ENCODE data around the gene GLT1D1. TPM values are rescaled to one million over a fixed set of nuclear protein-coding genes. Genes with fewer than 3 reads are reported as not detected.

The GLT1D1 gene
- total RNA-seq, 4 donors from 2014 or later, result not detected

DNA sequence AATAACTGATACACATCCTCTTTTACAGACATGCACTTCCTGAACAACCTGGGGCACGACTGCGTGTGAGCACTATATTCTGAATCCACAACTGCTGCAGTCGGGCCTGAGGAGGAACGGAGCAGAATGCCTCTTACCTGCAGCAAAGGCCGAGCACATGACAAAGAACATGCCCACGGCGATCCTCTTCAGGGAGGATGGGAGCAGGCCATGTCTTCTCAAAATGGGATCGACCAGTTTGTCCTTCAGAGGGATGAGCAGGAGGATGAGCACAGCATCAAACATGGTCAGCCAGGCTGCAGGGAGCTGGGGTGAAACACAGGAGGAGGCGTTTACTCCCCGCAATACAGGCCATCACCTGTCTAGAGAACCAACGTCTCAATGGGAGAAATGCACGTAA lies 44.6 kb upstream of the GLT1D1 start:
- Histone ChIP-seq H3K27me3 (no peaks in the 10 kb centered on the region), H3K4me3 (no peak overlapping the region), H3K4me1 (peaks cover 0 to 11% (median 0%) of the 10 kb centered on the region in 4 donors), H3K36me3 (peaks cover 0 to 46% (median 0%) of the 10 kb centered on the region in 3 donors), H3K9me3 (no peaks in the 10 kb centered on the region), H3K27ac (no peak overlapping the region)
- no peak for TF ChIP-seq POLR2A (IDR thresholded peaks at IDR 0.05)
- TF ChIP-seq, protein P1, sequence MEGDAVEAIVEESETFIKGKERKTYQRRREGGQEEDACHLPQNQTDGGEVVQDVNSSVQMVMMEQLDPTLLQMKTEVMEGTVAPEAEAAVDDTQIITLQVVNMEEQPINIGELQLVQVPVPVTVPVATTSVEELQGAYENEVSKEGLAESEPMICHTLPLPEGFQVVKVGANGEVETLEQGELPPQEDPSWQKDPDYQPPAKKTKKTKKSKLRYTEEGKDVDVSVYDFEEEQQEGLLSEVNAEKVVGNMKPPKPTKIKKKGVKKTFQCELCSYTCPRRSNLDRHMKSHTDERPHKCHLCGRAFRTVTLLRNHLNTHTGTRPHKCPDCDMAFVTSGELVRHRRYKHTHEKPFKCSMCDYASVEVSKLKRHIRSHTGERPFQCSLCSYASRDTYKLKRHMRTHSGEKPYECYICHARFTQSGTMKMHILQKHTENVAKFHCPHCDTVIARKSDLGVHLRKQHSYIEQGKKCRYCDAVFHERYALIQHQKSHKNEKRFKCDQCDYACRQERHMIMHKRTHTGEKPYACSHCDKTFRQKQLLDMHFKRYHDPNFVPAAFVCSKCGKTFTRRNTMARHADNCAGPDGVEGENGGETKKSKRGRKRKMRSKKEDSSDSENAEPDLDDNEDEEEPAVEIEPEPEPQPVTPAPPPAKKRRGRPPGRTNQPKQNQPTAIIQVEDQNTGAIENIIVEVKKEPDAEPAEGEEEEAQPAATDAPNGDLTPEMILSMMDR (IDR thresholded peaks at IDR 0.05), result no peak
- no peak for DNase-seq

DNA sequence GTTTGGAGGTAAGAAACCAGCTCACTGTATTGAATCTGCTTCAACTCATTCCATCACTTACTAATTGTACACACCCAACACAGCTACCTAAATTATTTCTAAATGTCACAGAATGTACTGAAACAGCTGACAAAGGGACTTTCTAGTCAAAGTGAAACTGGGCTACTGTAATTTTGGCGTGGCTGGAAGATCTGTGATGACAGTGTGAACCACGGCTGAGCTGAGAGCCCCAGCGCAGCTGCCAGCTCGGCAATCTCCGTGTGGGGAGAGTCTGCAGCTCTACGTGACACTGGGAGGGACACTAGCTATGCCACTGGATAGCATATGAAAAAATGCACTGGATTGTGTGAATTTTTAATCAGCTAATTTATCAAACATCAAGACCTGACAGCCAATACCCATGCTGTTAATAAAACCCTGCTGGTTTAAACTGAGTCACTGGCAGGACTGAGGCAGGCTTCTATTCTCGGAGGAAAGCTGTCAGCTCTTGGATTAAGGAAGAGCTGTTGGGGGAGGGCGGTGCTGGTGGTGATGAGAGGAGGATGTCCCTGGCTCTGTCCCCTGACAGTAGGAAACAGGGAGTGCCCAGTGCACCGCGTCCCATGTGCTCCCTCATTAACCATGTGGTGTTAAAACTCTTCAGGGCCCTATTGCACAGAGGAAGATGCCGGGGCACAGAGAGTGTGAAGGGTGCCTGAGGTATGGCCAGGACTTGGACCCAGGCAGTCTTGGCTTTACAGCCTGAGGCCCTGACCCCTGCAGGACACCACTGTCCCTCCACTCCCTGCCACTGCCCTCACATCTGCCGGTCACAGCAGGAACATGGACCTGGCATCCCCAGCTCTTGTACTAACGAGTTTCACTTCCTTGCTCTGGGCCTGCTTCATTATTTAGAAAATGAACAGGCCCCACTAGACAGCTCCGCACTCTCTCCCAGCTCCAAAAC lies 42.8 kb upstream of the GLT1D1 start:
- H3K4me3 ChIP-seq, result no peak overlapping the region
- H3K27me3 ChIP-seq, result no peaks in the 10 kb centered on the region
- peak in 1 of 3 donors; percentile 76 for DNase-seq
- no peaks in the 10 kb centered on the region for H3K9me3 ChIP-seq
- peak overlapping the region in 3 of 4 donors; percentile 31 to 65 (median 41) for H3K27ac ChIP-seq
- TF ChIP-seq, protein P1 (IDR thresholded peaks at IDR 0.05), result no peak
- no peak for TF ChIP-seq POLR2A (IDR thresholded peaks at IDR 0.05)
- peaks cover 0 to 11% (median 0%) of the 10 kb centered on the region in 4 donors for H3K4me1 ChIP-seq
- peaks cover 0 to 36% (median 0%) of the 10 kb centered on the region in 3 donors for H3K36me3 ChIP-seq

GRCh38 chr12:128811806-128812205 lies 41.5 kb upstream of the GLT1D1 start:
- Histone ChIP-seq H3K36me3 (peaks cover 0 to 33% (median 0%) of the 10 kb centered on the region in 3 donors), H3K27ac (no peak overlapping the region), H3K4me3 (no peak overlapping the region), H3K27me3 (no peaks in the 10 kb centered on the region), H3K4me1 (peaks cover 0 to 11% (median 0%) of the 10 kb centered on the region in 4 donors), H3K9me3 (no peaks in the 10 kb centered on the region)
- DNase-seq, result no peak
- TF ChIP-seq, protein P1 (IDR thresholded peaks at IDR 0.05), result no peak
- no peak for TF ChIP-seq POLR2A (IDR thresholded peaks at IDR 0.05)

DNA sequence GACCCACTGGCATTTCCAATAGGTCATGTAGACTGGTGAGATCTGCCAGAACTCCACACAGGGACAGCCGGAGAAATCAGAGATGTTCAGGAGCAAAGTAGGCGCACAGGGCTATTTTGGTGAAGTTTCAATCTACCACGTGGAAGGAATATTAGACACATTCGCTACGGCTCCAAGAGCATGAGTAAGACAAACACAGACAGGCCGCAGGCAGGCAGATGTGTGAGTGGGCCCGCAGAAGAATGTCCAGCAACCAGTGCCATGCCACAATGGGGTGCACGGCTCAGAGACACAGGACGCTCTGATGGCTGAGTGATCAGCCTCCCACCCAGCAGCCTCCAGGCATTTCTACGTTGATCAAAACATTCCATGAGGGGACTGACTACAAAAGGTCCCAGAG lies 39.9 kb upstream of the GLT1D1 start:
- H3K9me3 ChIP-seq, result no peaks in the 10 kb centered on the region
- TF ChIP-seq, protein P1 (IDR thresholded peaks at IDR 0.05), result no peak
- TF ChIP-seq POLR2A (IDR thresholded peaks at IDR 0.05), result no peak
- H3K27ac ChIP-seq, result no peak overlapping the region
- DNase-seq, result no peak
- H3K4me3 ChIP-seq, result no peak overlapping the region
- H3K36me3 ChIP-seq, result peaks cover 0 to 18% (median 0%) of the 10 kb centered on the region in 3 donors
- no peaks in the 10 kb centered on the region for H3K27me3 ChIP-seq
- peaks cover 0 to 11% (median 5%) of the 10 kb centered on the region in 4 donors for H3K4me1 ChIP-seq

DNA sequence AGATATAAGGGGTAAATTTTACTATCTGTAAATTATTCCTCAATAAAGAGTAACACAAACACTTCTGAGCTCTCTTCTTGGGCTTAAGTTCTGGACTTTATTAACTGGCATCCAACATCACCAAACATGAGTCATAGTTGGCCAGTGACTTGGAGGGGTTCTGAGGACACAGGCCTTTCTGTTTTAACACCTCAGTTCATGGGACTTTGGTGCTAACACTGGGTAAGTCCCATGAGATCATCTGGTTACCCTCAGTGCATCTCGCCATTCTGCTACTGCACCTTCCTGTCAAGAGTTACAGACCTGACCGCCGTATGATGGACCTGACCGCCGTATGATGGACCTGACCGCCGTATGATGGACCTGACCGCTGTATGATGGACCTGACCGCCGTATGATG lies 39.4 kb upstream of the GLT1D1 start:
- Histone ChIP-seq H3K4me1 (peaks cover 0 to 12% (median 5%) of the 10 kb centered on the region in 4 donors), H3K27ac (no peak overlapping the region)

More for the DNA sequence above, 39.4 kb upstream of the GLT1D1 start:
- DNase-seq, result no peak
- Histone ChIP-seq H3K4me3 (no peak overlapping the region), H3K9me3 (no peaks in the 10 kb centered on the region), H3K27me3 (no peaks in the 10 kb centered on the region), H3K36me3 (peaks cover 0 to 13% (median 0%) of the 10 kb centered on the region in 3 donors)
- TF ChIP-seq, protein P1 (IDR thresholded peaks at IDR 0.05), result no peak
- no peak for TF ChIP-seq POLR2A (IDR thresholded peaks at IDR 0.05)

All from Peyer's patch (tissue), 4 donors.